HEK293 (cell line): ENCODE data around the gene SHLD1.

ENCODE experiments used
- CTCF ChIA-PET: fragments of 350-600 bp; formaldehyde crosslinking; extraction: SDS; loops from one replicate; lab custom pipeline; 2021; ENCODE audit warnings: antibody characterized with exemption; lab: Yijun Ruan, JAX
- POLR2A ChIA-PET: fragments of 300-600 bp; formaldehyde crosslinking; extraction: SDS; loops from one replicate; lab custom pipeline; 2020; ENCODE audit warnings: antibody characterized with exemption, inconsistent platforms; lab: Yijun Ruan, JAX
- H3K27ac ChIP-seq: fragments of 200-500 bp; sonication (Bioruptor generic); 2 replicates; pipeline ENCODE4 v1.5.1; 2014; ENCODE audit warnings: low read depth, low read length, control low read depth, inconsistent platforms; ENCODE audit errors: extremely low read depth
- H3K36me3 ChIP-seq, 2 experiments: fragments of 200-500 bp in 1 of 2; sonication (Bioruptor generic) in 1 of 2; 1 replicate in 1 of 2; 2 replicates in 1 of 2; pipeline ENCODE4 v1.5.1; 2014 to 2017; ENCODE audit warnings: inconsistent platforms in 2 of 2, low read length in 2 of 2; ENCODE audit not compliant: control insufficient read depth in 2 of 2, insufficient read depth in 1 of 2
- H3K4me1 ChIP-seq: fragments of 200-500 bp; sonication (Bioruptor generic); 2 replicates; pipeline ENCODE4 v1.5.1; 2014; ENCODE audit warnings: mild to moderate bottlenecking, low read length, inconsistent platforms; ENCODE audit not compliant: control insufficient read depth, insufficient read depth
- H3K4me3 ChIP-seq: 2 replicates; pipeline ENCODE4 v1.5.1; 2011; ENCODE audit warnings: low read depth, mild to moderate bottlenecking, control low read depth, low read length, moderate library complexity
- H3K9me3 ChIP-seq: fragments of 200-500 bp; sonication (Bioruptor generic); 2 replicates; pipeline ENCODE4 v1.5.1; 2014; ENCODE audit warnings: low read depth, low read length, inconsistent platforms; ENCODE audit not compliant: control insufficient read depth, insufficient read depth
- AEBP2 ChIP-seq: fragments of 450-650 bp; formaldehyde crosslinking; IDR thresholded peaks from 2 replicates; pipeline ENCODE4 v1.5.1; 2016; ENCODE audit warnings: missing biosample characterization, missing genetic modification characterization, borderline replicate concordance
- HOXC10 ChIP-seq: sonication (generic); formaldehyde crosslinking; IDR thresholded peaks from 2 replicates; pipeline ENCODE4 v1.8.1; 2023; ENCODE audit warnings: mild to moderate bottlenecking, missing genetic modification reagents
- MYNN ChIP-seq: fragments of 450-650 bp; formaldehyde crosslinking; IDR thresholded peaks from 2 replicates; pipeline ENCODE4 v1.5.1; 2016; ENCODE audit warnings: missing biosample characterization, missing genetic modification characterization, borderline replicate concordance
- OVOL3 ChIP-seq: fragments of 450-650 bp; formaldehyde crosslinking; IDR thresholded peaks from 2 replicates; pipeline ENCODE4 v1.5.1; 2016; ENCODE audit warnings: missing biosample characterization, missing genetic modification characterization
- SALL2 ChIP-seq: fragments of 450-650 bp; formaldehyde crosslinking; IDR thresholded peaks from 2 replicates; pipeline ENCODE4 v1.5.0; 2017; ENCODE audit warnings: missing biosample characterization, mild to moderate bottlenecking, missing genetic modification characterization, borderline replicate concordance
- SP2 ChIP-seq: fragments of 450-650 bp; formaldehyde crosslinking; IDR thresholded peaks from 2 replicates; pipeline ENCODE4 v1.5.1; 2016; ENCODE audit warnings: missing biosample characterization, missing genetic modification characterization
- ZBTB8A ChIP-seq: fragments of 450-650 bp; formaldehyde crosslinking; IDR thresholded peaks from 2 replicates; pipeline ENCODE4 v1.5.1; 2016; ENCODE audit warnings: missing biosample characterization, missing genetic modification characterization
- ZEB2 ChIP-seq: fragments of 450-650 bp; formaldehyde crosslinking; IDR thresholded peaks from 2 replicates; pipeline ENCODE4 v1.5.1; 2016; ENCODE audit warnings: missing biosample characterization, missing genetic modification characterization
- ZNF157 ChIP-seq: fragments of 450-650 bp; formaldehyde crosslinking; IDR thresholded peaks from 2 replicates; pipeline ENCODE4 v1.5.1; 2016; ENCODE audit warnings: missing biosample characterization, missing genetic modification characterization
- ZNF16 ChIP-seq: fragments of 450-650 bp; formaldehyde crosslinking; IDR thresholded peaks from 2 replicates; pipeline ENCODE4 v1.5.1; 2016; ENCODE audit warnings: low read depth, missing biosample characterization, missing genetic modification characterization
- ZNF18 ChIP-seq: fragments of 450-650 bp; formaldehyde crosslinking; IDR thresholded peaks from 2 replicates; pipeline ENCODE4 v1.5.1; 2016; ENCODE audit warnings: missing biosample characterization, missing genetic modification characterization
- ZNF292 ChIP-seq: fragments of 450-650 bp; formaldehyde crosslinking; IDR thresholded peaks from 2 replicates; pipeline ENCODE4 v1.5.1; 2016; ENCODE audit warnings: low read depth, missing biosample characterization, missing genetic modification characterization, borderline replicate concordance
- ZNF449 ChIP-seq: fragments of 450-650 bp; formaldehyde crosslinking; IDR thresholded peaks from 2 replicates; pipeline ENCODE4 v1.5.1; 2017; ENCODE audit warnings: missing biosample characterization, mild to moderate bottlenecking, missing genetic modification characterization, moderate library complexity
- ZNF549 ChIP-seq: fragments of 450-650 bp; IDR thresholded peaks from 2 replicates; pipeline ENCODE4 v1.5.1; 2018; ENCODE audit warnings: missing biosample characterization, missing genetic modification characterization, mild to moderate bottlenecking, inconsistent platforms, moderate library complexity
- ZNF555 ChIP-seq: fragments of 450-650 bp; formaldehyde crosslinking; conservative IDR thresholded peaks from 2 replicates; pipeline ENCODE4 v1.5.1; 2017; ENCODE audit warnings: missing biosample characterization, mild to moderate bottlenecking, missing genetic modification characterization, inconsistent platforms
- ZNF580 ChIP-seq: fragments of 450-650 bp; formaldehyde crosslinking; IDR thresholded peaks from 2 replicates; pipeline ENCODE4 v1.5.1; 2016; ENCODE audit warnings: missing biosample characterization, missing genetic modification characterization
- ZNF596 ChIP-seq: fragments of 450-650 bp; IDR thresholded peaks from 2 replicates; pipeline ENCODE4 v1.5.0; 2018; ENCODE audit warnings: missing biosample characterization, mild to moderate bottlenecking, missing genetic modification characterization, moderate library complexity
- ZNF600 ChIP-seq: fragments of 450-650 bp; formaldehyde crosslinking; IDR thresholded peaks from 2 replicates; pipeline ENCODE4 v1.5.1; 2016; ENCODE audit warnings: missing biosample characterization, missing genetic modification characterization
- ZNF707 ChIP-seq: fragments of 450-650 bp; formaldehyde crosslinking; IDR thresholded peaks from 2 replicates; pipeline ENCODE4 v1.5.1; 2016; ENCODE audit warnings: missing biosample characterization, missing genetic modification characterization
- ZNF843 ChIP-seq: fragments of 450-650 bp; formaldehyde crosslinking; IDR thresholded peaks from 2 replicates; pipeline ENCODE4 v1.5.1; 2016; ENCODE audit warnings: missing biosample characterization, missing genetic modification characterization
- TF ChIP-seq, protein P1 (sequence below): fragments of 450-650 bp; formaldehyde crosslinking; IDR thresholded peaks from 2 replicates; pipeline ENCODE4 v1.5.1; 2016; ENCODE audit warnings: missing biosample characterization, missing genetic modification characterization
- TF ChIP-seq, protein P2 (sequence below): fragments of 450-650 bp; formaldehyde crosslinking; IDR thresholded peaks from 2 replicates; pipeline ENCODE4; 2016; ENCODE audit warnings: missing biosample characterization, missing genetic modification characterization

SHLD1 gene

DNA sequence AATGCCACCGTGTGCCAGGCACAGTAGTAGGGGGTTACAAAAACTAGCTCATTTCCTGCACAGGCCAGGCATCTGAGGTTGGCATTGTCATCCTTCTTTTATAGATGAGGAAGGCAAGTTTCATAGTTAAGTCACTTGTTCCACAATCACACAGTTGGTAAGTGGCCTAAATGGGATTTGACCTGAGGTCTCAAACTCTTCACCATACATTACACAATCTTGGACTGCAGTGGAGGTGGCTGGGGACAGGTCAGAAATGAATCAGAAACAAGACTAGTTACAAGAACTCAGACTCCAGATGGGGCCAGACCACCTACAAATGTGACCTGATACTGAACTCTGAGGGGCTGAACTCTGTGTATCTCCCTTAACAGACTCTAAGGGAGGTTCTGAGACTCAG, 150.7 kb downstream of the SHLD1 start (continued):
- TF ChIP-seq ZNF16, result no peak
- TF ChIP-seq ZNF555 (tag by site-specific recombination), result no peak
- TF ChIP-seq MYNN, result no peak
- TF ChIP-seq ZNF600 (tag by site-specific recombination), result no peak
- TF ChIP-seq, all 188 proteins: peak for 0

DNA sequence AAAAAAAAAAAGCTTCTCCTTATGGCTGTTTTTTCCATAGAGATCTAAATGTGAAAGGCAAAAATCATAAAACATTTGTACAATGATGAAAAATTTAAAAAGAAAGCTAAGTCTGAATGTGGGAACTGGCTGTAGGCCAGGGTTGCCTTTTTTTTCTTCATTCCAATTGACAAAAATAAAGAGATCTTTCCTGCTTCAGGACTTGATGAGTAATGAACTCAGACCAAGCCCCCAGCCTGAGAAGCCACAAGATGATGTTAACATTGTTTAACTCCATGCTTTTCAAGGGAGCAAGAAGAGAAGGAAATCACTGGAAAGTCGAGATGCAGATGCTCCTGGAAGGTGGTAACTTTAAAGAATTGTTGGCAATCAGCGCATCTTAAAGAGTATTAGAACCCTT, 158.8 kb downstream of the SHLD1 start:
- no peak overlapping the region for H3K4me3 ChIP-seq
- TF ChIP-seq SP2 (tag by site-specific recombination) (no peak), OVOL3 (tag by site-specific recombination) (no peak), ZNF707 (tag by site-specific recombination) (no peak), ZNF549 (tag by site-specific recombination) (no peak), AEBP2 (tag by site-specific recombination) (no peak), SALL2 (no peak), ZNF449 (tag by site-specific recombination) (no peak), ZNF157 (tag by site-specific recombination) (no peak), ZNF18 (no peak), ZBTB8A (tag by site-specific recombination) (no peak), ZNF292 (tag by site-specific recombination) (no peak), HOXC10 (no peak), ZNF843 (no peak), ZNF580 (tag by site-specific recombination) (no peak), ZEB2 (tag by site-specific recombination) (no peak), ZNF596 (no peak)
- TF ChIP-seq, protein P1, sequence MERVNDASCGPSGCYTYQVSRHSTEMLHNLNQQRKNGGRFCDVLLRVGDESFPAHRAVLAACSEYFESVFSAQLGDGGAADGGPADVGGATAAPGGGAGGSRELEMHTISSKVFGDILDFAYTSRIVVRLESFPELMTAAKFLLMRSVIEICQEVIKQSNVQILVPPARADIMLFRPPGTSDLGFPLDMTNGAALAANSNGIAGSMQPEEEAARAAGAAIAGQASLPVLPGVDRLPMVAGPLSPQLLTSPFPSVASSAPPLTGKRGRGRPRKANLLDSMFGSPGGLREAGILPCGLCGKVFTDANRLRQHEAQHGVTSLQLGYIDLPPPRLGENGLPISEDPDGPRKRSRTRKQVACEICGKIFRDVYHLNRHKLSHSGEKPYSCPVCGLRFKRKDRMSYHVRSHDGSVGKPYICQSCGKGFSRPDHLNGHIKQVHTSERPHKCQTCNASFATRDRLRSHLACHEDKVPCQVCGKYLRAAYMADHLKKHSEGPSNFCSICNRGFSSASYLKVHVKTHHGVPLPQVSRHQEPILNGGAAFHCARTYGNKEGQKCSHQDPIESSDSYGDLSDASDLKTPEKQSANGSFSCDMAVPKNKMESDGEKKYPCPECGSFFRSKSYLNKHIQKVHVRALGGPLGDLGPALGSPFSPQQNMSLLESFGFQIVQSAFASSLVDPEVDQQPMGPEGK, result no peak
- TF ChIP-seq, protein P2, sequence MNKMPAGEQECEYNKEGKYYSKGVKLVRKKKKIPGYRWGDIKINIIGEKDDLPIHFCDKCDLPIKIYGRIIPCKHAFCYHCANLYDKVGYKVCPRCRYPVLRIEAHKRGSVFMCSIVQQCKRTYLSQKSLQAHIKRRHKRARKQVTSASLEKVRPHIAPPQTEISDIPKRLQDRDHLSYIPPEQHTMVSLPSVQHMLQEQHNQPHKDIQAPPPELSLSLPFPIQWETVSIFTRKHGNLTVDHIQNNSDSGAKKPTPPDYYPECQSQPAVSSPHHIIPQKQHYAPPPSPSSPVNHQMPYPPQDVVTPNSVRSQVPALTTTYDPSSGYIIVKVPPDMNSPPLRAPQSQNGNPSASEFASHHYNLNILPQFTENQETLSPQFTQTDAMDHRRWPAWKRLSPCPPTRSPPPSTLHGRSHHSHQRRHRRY (tag by site-specific recombination), result no peak
- no peaks in the 10 kb centered on the region for H3K9me3 ChIP-seq
- H3K4me1 ChIP-seq, result peaks cover 3% of the 10 kb centered on the region; the same call in 1 of the 2 replicates
- ChIA-PET POLR2A (no interaction called here), CTCF (interaction anchor here (0.6 to 0.9 kb wide), 3 partner anchors 79 to 341 kb away, joined by 4 to 5 read pairs (median 4); no protein-coding TSS in a partner anchor)
- H3K36me3 ChIP-seq, result no peaks in the 10 kb centered on the region
- H3K27ac ChIP-seq, result no peak overlapping the region
